Stimulated activated naive CD8-positive, alpha-beta T cell treated with anti-CD3 and anti-CD28 coated beads, Interleukin-15, Interleukin-2, amounts not matched to agents 100 ng/mL and 50 ng/mL, for 24 hours (primary cell): ENCODE results near the gene PDLIM7.

Source experiments
- H3K27ac Mint-ChIP-seq: one replicate; pipeline ENCODE4 v1.8.0; 2021; ENCODE audit warnings: mild to moderate bottlenecking, mixed read lengths
- H3K27me3 Mint-ChIP-seq: one replicate; pipeline ENCODE4 v1.8.0; 2021; ENCODE audit warnings: mixed read lengths
- H3K36me3 Mint-ChIP-seq: one replicate; pipeline ENCODE4 v1.8.0; 2021; ENCODE audit warnings: low read depth, mixed read lengths
- H3K4me1 Mint-ChIP-seq: one replicate; pipeline ENCODE4 v1.8.0; 2021; ENCODE audit warnings: low read depth, mixed read lengths
- H3K4me3 Mint-ChIP-seq: one replicate; pipeline ENCODE4 v1.8.0; 2021; ENCODE audit warnings: mild to moderate bottlenecking, mixed read lengths
- H3K9me3 Mint-ChIP-seq: one replicate; pipeline ENCODE4 v1.8.0; 2021; ENCODE audit warnings: mixed read lengths

The PDLIM7 gene

DNA sequence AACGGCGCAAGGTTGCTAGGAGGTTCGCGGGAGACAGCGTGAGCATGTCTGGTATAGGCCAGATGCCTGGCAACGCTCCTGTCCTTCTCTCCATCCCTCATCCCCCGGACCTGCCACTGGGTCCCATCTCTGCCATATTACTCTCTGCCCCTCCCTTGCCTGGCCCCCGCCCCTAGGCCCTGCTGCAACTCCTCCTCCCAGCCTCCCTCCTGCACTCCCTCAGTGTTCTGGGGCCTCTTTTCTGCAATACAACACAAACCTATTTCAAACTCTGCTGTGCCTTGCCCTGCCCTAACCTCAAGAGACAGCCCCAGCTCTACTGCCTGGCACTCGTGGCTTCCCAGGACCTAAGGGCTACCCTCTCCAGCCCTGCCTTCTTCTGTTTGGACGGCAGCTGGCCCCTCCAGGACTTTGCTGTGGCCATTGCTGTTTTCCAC is 15.0 kb downstream of the PDLIM7 start:
- H3K27ac Mint-ChIP-seq: no peak overlapping the region
- H3K4me1 Mint-ChIP-seq: peaks cover 29% of the 10 kb centered on the region
- H3K27me3 Mint-ChIP-seq: no peaks in the 10 kb centered on the region
- no peaks in the 10 kb centered on the region for H3K9me3 Mint-ChIP-seq
- peaks cover 8% of the 10 kb centered on the region for H3K36me3 Mint-ChIP-seq
- no peak overlapping the region for H3K4me3 Mint-ChIP-seq

DNA sequence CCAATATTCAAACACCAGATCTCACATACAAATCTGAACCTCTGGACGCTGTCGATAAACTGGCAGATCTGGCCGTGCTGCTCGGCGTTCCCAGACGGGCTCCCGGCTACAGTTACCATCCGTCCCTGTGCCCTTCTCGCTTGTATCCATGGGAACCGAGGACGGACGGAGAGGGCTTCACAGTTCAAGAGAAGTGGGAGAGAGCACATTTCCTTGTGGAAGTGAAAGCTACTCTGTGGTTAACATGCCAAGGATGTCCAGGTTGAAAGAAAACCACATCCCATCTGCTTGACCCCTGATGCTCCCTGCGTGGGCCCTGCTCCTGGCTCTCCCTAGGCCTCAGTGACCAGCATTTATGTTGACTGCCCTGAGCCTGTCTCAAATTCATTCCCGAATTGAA is 17.6 kb downstream of the PDLIM7 start:
- peak overlapping the region; percentile 98 for H3K27ac Mint-ChIP-seq
- no peak overlapping the region for H3K4me3 Mint-ChIP-seq

GRCh38 chr5:177478711-177479646 is 18.4 kb downstream of the PDLIM7 start:
- Mint-ChIP-seq H3K9me3 (no peaks in the 10 kb centered on the region), H3K27me3 (no peaks in the 10 kb centered on the region), H3K4me3 (peak overlapping the region; percentile 52), H3K27ac (peak overlapping the region; percentile 98), H3K4me1 (peaks cover 56% of the 10 kb centered on the region), H3K36me3 (no peaks in the 10 kb centered on the region)

More for the DNA sequence above, 17.6 kb downstream of the PDLIM7 start:
- peaks cover 48% of the 10 kb centered on the region for H3K4me1 Mint-ChIP-seq
- no peaks in the 10 kb centered on the region for H3K9me3 Mint-ChIP-seq
- no peaks in the 10 kb centered on the region for H3K27me3 Mint-ChIP-seq
- H3K36me3 Mint-ChIP-seq: no peaks in the 10 kb centered on the region

DNA sequence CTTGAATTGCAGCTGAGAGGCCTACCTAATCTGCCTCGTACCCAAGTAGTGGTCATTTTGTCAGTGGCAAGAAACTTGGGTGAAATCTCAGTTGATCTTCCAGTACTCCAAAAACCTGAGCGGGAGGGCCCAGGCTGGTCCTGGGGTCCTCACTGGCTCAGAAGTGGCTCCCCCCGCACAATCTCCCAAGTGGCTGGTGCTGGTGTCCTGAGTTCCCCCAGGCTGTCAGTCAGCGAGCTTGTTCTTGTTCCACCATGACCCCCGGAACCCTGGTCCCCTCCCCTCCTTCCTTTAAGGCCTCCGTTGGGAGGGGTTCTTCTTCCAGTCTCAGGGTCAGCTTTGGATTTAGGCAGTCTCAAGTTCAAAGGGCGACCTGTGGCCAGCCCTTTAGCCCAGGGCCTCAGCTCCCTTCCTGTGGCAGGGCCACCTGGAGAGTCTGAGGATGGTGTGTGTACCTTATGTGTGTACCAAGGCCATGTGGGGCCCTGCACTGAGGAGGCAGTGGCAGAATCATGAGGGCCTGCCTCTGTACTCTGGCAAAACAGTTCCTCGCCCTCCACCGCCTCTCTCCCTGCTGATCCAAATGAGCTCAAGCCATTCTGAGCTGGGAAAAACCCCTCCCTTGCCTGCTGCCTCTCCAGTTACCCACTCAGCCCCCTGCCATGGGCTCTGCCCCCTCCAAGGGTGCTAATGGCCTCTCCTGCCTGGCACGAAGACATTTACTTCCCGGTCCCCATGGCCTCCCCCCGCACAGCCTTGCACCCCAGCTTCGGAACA is 19.5 kb downstream of the PDLIM7 start:
- H3K4me1 Mint-ChIP-seq: peaks cover 59% of the 10 kb centered on the region
- H3K27me3 Mint-ChIP-seq: no peaks in the 10 kb centered on the region
- H3K9me3 Mint-ChIP-seq: no peaks in the 10 kb centered on the region
- H3K27ac Mint-ChIP-seq: peak overlapping the region; percentile 98
- no peak overlapping the region for H3K4me3 Mint-ChIP-seq
- H3K36me3 Mint-ChIP-seq: no peaks in the 10 kb centered on the region

GRCh38 chr5:177476531-177477233 is 20.7 kb downstream of the PDLIM7 start:
- H3K9me3 Mint-ChIP-seq: no peaks in the 10 kb centered on the region
- peaks cover 63% of the 10 kb centered on the region for H3K4me1 Mint-ChIP-seq
- peak overlapping the region; percentile 30 for H3K4me3 Mint-ChIP-seq
- H3K27me3 Mint-ChIP-seq: no peaks in the 10 kb centered on the region
- H3K27ac Mint-ChIP-seq: peak overlapping the region; percentile 78
- no peaks in the 10 kb centered on the region for H3K36me3 Mint-ChIP-seq

GRCh38 chr5:177475563-177476427 is 21.6 kb downstream of the PDLIM7 start:
- H3K4me1 Mint-ChIP-seq: peaks cover 72% of the 10 kb centered on the region
- peak overlapping the region; percentile 30 for H3K4me3 Mint-ChIP-seq
- no peaks in the 10 kb centered on the region for H3K36me3 Mint-ChIP-seq
- H3K27me3 Mint-ChIP-seq: no peaks in the 10 kb centered on the region
- no peaks in the 10 kb centered on the region for H3K9me3 Mint-ChIP-seq
- H3K27ac Mint-ChIP-seq: peak overlapping the region; percentile 78

- H3K27ac Mint-ChIP-seq: peak overlapping the region; percentile 80
- H3K4me3 Mint-ChIP-seq: peak overlapping the region; percentile 75
- no peaks in the 10 kb centered on the region for H3K27me3 Mint-ChIP-seq
- no peaks in the 10 kb centered on the region for H3K36me3 Mint-ChIP-seq
- H3K9me3 Mint-ChIP-seq: no peaks in the 10 kb centered on the region
- peaks cover 76% of the 10 kb centered on the region for H3K4me1 Mint-ChIP-seq
Observed at GRCh38 chr5:177474846-177475562, 22.4 kb downstream of the PDLIM7 start.

- peak overlapping the region; percentile 80 for H3K27ac Mint-ChIP-seq
Observed at GRCh38 chr5:177474002-177474476, 23.4 kb downstream of the PDLIM7 start.

DNA sequence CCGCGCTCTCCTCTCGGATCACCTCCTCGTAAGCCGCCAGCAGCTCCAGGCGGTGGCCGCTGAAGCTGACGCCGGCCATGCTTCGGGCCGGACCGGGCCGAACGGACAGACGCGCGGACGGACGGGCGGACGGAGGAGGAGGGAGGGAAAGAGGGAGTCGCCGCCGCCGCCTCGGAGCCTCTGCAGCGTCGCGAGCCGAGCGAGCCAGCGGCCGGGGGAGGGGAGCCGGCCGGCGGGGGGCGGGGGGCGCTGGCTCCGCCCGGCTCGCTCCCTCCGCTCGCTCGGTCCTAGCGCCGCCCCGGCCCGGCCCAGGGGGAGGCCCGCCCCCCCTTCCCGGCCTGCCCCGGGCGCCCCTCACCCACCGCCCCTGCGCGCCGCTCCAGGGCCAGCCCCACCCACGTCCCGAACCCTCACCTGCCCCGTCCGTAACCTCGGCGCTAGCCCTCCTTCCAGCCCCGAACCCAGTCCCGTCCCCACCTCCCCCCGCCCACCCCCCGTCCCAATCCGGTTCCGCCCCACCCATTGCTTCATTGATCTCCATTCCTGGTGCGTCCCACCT is 23.9 kb downstream of the PDLIM7 start, which contains the start of gene DBN1:
DBN1 (minus strand) TSS at position 192 of the 559 bp plus-strand sequence; CDS start at position 79, 113 bp downstream.
- Mint-ChIP-seq H3K4me1 (peaks cover 61% of the 10 kb centered on the region), H3K27me3 (no peaks in the 10 kb centered on the region), H3K4me3 (peak within 1 kb of the TSS; percentile 83), H3K36me3 (peaks cover under 1% of the 10 kb centered on the region), H3K27ac (peak within 1 kb of the TSS; percentile 80), H3K9me3 (no peaks in the 10 kb centered on the region)

More at GRCh38 chr5:177474002-177474476, 23.4 kb downstream of the PDLIM7 start:
- H3K27me3 Mint-ChIP-seq: no peaks in the 10 kb centered on the region
- peak overlapping the region; percentile 75 for H3K4me3 Mint-ChIP-seq
- peaks cover 66% of the 10 kb centered on the region for H3K4me1 Mint-ChIP-seq
- H3K9me3 Mint-ChIP-seq: no peaks in the 10 kb centered on the region
- no peaks in the 10 kb centered on the region for H3K36me3 Mint-ChIP-seq

DNA sequence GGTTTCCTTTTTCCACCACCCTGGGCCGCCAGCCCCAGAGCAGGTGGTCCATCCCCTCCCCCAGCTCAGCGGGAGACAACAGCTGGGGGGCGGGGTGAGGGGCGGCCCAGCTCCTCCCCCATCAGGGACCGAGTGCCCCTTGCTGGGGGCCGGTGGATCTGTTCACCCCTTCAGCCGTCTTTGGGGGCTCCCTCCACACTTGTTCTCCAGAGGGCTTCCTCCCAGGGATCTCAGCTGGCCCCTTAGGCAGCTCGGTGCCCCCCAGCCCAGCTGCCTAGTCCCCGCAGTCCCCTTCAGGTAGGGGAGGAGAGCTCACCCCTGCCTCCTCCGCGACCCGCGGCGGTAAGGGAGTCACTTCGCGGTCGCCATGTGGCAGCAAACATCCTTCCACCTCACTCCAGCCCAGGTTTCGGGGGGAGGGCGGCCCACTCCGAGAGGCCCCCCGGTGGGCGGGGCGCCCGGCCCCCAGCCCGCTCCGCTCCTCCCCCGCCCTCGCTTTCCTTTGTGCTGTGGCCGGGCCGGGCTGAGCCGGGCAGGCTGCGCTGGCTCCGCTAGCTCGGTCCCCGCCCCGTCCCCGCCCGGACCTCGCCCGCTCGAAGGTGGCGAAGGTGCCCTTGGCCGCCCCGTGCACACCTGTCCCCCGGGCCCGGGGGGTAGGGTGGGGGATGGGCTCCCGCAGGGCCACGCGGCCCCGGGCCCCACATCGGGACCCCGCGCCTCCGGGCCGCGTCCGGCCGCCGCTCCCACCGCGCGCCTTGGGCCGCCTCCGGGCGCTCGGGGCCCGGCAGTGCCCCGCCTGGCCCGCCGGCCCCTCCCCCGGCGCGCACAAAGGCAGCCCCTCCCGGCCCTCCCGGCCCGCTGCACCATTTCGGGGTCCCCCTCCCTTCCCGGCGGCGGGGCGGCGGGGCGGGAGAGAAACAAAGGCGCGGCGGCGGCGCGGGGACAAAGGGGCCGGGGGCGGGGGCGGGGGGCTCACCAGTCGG is 24.7 kb downstream of the PDLIM7 start:
- H3K27me3 Mint-ChIP-seq: no peaks in the 10 kb centered on the region
- no peaks in the 10 kb centered on the region for H3K9me3 Mint-ChIP-seq
- H3K36me3 Mint-ChIP-seq: peaks cover 5% of the 10 kb centered on the region
- H3K4me3 Mint-ChIP-seq: peak overlapping the region; percentile 83
- peaks cover 54% of the 10 kb centered on the region for H3K4me1 Mint-ChIP-seq
- peak overlapping the region; percentile 76 for H3K27ac Mint-ChIP-seq

DNA sequence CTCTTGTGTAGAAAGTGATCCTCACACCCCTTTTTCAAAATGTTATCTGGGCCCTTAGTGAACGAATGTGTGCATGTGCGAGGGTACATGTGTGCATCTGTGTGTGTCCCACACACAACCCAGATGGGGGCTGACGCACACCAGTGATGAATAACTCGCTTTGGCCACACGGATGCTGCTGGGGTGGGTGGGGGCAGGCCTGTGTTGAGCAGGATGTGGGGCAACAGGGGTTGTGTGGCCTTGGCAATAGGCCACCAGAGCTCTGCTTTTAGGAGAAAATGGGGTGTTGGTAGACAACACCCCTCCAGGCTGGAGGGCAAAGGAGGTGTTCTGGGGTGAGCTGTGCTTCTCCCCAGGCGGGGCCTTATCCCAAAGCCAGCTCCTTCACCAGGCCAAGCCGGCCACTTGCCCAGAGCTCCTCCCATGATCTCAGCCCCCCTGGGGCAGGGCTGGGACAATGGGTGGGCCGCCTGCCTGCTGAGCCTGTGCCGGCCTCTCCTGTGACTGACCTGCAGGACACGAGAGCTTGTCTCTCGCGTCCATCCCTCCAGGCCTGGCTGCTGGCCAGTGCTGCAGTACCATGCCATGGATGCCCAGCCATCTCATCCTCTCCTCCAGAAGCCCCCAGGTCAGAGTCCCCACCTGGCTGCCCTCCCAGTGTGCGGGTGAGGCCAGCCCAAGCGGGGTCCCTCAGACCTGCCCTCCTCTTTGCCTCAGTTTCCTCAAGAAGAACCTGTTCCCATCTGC is 25.6 kb downstream of the PDLIM7 start:
- H3K4me3 Mint-ChIP-seq: peak overlapping the region; percentile 83
- peaks cover 13% of the 10 kb centered on the region for H3K36me3 Mint-ChIP-seq
- peak overlapping the region; percentile 81 for H3K27ac Mint-ChIP-seq
- peaks cover 49% of the 10 kb centered on the region for H3K4me1 Mint-ChIP-seq
- H3K27me3 Mint-ChIP-seq: no peaks in the 10 kb centered on the region
- no peaks in the 10 kb centered on the region for H3K9me3 Mint-ChIP-seq
